Endometrial microvascular endothelial cells (primary cell): ENCODE measurements around the gene IL2RA. TPM values are rescaled to one million over a fixed set of nuclear protein-coding genes. Genes with fewer than 3 reads are reported as not detected.

Experiments used
- in situ Hi-C: cut with HindIII; loops from 2 replicates; pipeline ENCODE4 v1.10.0; 2017; ENCODE audit warnings: low sequenced_read_pairs, low pct_unique_long_range_greater_than_20kb; ENCODE audit errors: inconsistent ontology term
- total RNA-seq: library from RNA; depleted of rRNA; stranded (reverse); fragments of >200 nt; gene quantifications from one replicate; pipeline ENCODE4 v1.2.3, GENCODE V29; 2015; ENCODE audit errors: inconsistent ontology term

Gene IL2RA
- total RNA-seq, 1 donor from 2014 or later: not detected

- in situ Hi-C loops: loop anchor here (25.0 kb wide), 2 partner anchors 124 to 301 kb away; no protein-coding TSS in a partner anchor
Measured at GRCh38 chr10:6086375-6087233, 24.4 kb upstream of the IL2RA start.

DNA sequence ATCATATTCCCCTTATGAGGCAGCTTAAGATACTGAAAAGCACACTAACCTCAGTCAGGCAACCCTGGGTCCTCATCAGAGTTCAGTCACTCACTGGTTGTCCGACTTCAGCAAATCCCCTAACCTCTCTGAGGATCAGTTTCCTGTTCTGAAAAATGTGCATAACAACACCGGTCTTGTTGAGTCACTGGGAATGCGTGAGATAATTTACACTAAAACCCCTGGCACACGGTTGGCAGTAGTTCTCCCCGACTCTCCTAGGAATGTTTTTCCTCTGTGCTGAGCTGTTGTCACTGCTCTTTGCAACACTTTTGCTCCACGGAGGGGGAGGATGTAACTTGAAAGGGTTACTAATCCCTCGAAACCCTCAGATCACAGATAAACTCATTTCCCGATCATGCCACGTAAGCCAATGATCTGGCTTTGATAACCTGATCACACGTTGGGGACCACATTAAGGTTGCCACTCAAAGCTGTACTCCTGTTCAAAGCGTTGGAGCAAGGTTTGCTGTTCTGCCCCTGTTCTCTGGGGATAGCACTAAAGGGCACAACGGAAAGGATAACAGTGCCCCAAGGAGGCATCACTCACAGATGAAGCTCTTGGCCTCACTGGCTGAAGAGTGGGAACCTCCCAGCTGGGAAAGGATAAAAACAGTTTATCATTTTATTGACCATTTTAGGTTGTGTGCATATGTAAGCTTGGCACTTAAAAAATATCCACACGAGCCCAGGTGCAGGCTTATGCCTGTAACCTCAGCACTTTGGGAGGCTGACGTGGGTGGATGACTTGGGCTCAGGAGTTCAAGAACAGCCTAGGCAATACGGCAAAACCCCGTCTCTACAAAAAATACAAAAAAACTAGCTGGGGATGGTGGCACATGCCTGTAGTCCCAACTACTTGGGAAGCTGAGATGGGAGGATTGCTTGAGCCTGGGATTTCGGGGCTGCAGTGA is 21.6 kb upstream of the IL2RA start:
- in situ Hi-C loops: loop anchor here (25.0 kb wide), 2 partner anchors 121 to 304 kb away; no protein-coding TSS in a partner anchor

GRCh38 chr10:6082496-6083395 is 20.6 kb upstream of the IL2RA start:
- in situ Hi-C loops: loop anchor here (25.0 kb wide), 2 partner anchors 120 to 305 kb away; no protein-coding TSS in a partner anchor

- in situ Hi-C loops: loop anchor here (25.0 kb wide), 2 partner anchors 118 to 307 kb away; no protein-coding TSS in a partner anchor
Measured at GRCh38 chr10:6080417-6080973, 18.3 kb upstream of the IL2RA start.

GRCh38 chr10:6079044-6079443 is 16.9 kb upstream of the IL2RA start:
- in situ Hi-C loops: loop anchor here (25.0 kb wide), 2 partner anchors 117 to 308 kb away; no protein-coding TSS in a partner anchor

GRCh38 chr10:6077071-6077675 is 15.0 kb upstream of the IL2RA start:
- in situ Hi-C loops: loop anchor here (25.0 kb wide), 2 partner anchors 115 to 310 kb away; no protein-coding TSS in a partner anchor

GRCh38 chr10:6074489-6075301 is 12.5 kb upstream of the IL2RA start:
- in situ Hi-C loops: loop anchor here (25.0 kb wide), 2 partner anchors 112 to 313 kb away; no protein-coding TSS in a partner anchor

DNA sequence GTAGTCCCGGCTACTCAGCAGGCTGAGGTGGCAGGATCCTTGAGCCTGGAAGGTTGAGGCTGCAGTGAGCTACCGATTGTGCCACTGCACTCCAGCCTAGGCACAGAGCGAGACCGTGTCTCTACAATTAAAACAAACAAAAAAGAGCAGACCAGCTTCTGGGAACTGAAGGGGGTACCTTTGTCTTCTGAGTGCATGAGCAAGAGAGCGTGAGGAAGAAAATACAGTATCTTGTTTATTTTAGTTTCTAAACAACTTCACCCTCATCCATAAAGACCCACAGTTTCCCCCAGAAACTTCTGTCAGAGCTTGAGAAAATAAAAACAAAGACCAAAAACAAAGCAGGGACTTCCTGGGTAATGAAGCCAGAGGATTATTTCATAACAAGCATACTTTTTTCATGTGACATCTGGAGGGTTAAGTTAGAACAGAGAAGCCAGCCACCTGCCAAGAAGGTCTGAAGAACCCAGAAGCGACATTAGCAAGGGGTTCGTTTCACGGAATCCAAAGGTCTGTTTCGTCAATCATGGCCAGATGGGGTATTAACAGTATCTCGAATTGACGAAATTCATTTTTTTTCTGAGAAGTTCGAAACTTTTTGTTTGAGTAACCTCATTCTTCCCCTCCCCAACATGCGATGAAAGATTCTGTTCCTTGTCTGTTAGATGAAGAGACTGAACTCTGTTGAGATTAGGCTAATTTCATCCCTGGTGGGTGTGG is 10.2 kb upstream of the IL2RA start:
- in situ Hi-C loops: no loop called here

DNA sequence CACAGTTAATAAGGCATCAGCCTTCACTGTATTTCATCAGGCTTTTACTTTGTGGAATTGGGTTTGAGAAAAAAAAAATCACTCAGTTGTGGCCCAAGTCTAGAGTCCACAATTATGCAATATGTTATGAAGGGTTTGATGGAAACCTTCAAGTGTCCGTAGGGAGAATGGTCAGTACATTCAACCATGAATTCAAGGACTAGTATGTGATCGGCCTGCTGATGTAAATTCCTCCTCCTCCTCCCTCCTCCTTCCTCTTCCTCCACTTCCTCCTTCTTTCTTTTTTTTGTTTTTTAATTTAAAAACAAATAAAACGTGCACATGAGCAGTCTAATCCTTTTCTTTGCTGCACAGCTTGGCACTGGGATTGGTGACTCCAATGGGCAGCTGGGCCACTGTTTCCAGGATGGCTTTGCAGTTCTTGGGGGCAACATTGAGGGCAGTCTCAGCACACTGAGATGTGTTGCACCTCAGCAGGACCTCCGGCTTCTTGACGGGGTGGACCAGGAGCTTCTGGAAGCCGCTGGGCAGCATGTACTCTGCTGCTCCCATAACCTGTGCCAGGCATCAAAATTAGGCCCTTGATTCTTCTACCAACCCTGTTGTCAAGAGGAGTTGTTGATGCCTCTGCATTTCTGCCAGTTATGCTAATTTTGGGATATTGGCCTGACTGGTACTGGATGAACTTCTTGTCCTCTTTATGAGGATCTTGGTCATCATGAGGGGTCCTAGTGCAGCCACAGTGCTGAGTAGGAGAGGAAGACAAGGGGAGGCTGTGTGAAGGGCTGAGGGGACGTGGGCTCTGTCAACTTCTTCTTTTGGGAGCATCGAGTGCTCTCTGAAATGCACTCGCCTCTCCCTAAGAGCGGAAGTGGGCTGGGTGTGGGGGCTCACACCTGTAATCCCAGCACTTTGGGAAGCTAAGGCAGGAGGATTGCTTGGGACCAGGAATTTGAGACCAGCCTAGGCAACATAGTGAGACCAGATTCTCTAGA is 9.3 kb upstream of the IL2RA start:
- in situ Hi-C loops: no loop called here

DNA sequence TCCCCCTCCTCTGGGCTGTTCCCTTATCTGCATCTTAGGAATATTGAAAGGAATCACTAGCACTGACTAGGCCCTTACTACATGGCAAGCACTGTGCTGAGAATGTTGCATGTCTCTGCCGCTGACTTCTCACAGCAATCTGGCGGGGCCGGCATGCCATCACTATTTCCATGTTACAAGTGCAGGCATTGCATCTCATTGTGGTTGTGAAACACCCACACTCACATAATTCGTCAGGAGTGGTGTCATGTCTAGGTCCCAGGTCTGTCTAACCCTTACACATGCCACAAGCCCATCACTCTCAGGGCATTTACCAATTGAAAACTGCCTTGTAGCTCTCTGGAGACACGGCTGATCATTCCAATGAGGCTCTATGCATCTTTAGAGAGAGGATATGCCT is 8.5 kb upstream of the IL2RA start:
- in situ Hi-C loops: no loop called here

- in situ Hi-C loops: no loop called here
Measured at GRCh38 chr10:6069081-6069931, 7.1 kb upstream of the IL2RA start.

DNA sequence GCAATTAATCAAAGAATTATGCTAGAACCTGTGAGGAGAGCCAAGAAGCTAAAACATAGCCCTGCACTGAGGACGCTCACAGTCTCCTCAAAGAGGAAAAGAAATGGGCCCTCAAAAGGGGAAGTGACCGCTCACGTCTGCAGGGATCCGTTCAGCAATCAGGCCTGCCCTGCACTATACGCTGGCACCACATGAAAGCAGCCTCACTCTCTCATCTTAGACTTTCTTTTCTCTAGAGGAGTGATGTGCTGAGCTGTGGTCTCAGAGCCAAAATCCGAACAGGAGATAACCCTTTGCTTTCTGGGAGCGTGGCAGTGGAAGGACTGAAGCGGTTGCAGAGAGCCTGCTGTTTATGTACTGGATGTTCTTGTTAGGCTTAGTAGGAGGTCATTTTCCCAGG is 6.3 kb upstream of the IL2RA start:
- in situ Hi-C loops: no loop called here

DNA sequence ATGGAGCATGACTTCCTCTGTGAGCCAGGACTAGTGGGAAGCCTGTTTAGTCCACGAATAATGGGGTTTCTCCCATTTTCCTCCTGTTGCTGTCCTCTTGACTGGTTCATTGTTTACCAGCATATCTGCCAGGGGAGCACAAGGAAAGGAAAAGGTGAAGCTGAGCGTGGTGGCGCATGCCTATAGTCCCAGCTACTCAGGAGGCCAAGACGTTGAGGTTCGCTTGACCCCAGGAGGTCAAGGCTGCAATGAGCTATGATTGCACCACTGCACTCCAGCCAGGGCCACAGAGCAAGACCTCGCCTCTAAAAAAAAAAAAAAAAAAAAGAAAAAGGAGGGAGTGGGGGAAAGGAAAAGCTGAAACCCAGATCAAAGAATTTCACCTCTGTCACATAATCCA is 5.8 kb upstream of the IL2RA start:
- in situ Hi-C loops: no loop called here

- in situ Hi-C loops: no loop called here
Measured at GRCh38 chr10:6067457-6067856, 5.3 kb upstream of the IL2RA start.
